ENCODE measurements around the gene HRH1.

- no peak for TF ChIP-seq CTCF (IDR thresholded peaks at IDR 0.05; ENCODE audit: low read length)
- no peak for TF ChIP-seq EZH2 (optimal IDR thresholded peaks at IDR 0.05; ENCODE audit: low read depth, low read length)
- no peak for TF ChIP-seq EZH2phosphoT487 (IDR thresholded peaks at IDR 0.05; ENCODE audit: low read length)
These were observed 24.1 kb downstream of the HRH1 start for GRCh38 chr3:11178421-11178820.

All from MM.1S (cell line).